Uterus (tissue), 4 donors: Measurements from ENCODE around the gene TRDMT1. TPM values are rescaled to one million over a fixed set of nuclear protein-coding genes. Genes with fewer than 3 reads are reported as not detected.
A peak's percentile ranks its signal among the peaks of the same experiment; 100 is the strongest.

Experiments used
- DNase-seq, 2 donors: peaks; one replicate each; pipeline ENCODE4 v3.0.0-alpha.2; 2019 to 2020
- H3K27ac ChIP-seq, 2 donors: fragments of 200-600 bp; sonication (generic); 1 replicate in 1 of 2; 2 replicates in 1 of 2; pipeline ENCODE4 v1.5.1; 2016 to 2018
- H3K27me3 ChIP-seq, 2 donors: fragments of 200-600 bp; sonication (generic); one replicate each; pipeline ENCODE4 v1.5.1; 2018 to 2019; ENCODE audit warnings: control low read depth in 1 of 2
- H3K36me3 ChIP-seq, 2 donors: fragments of 200-600 bp; sonication (generic); one replicate each; pipeline ENCODE4 v1.5.1; 2019; ENCODE audit warnings: control low read depth in 1 of 2
- H3K4me1 ChIP-seq, 2 donors: fragments of 200-600 bp; sonication (generic); one replicate each; pipeline ENCODE4 v1.5.1; 2018 to 2019; ENCODE audit warnings: control low read depth in 1 of 2
- H3K4me3 ChIP-seq, 2 donors: fragments of 200-600 bp; sonication (generic); 1 replicate in 1 of 2; 2 replicates in 1 of 2; pipeline ENCODE4 v1.5.1; 2018 to 2019; ENCODE audit warnings: mild to moderate bottlenecking in 1 of 2
- H3K9me3 ChIP-seq, 2 donors: fragments of 200-600 bp; sonication (generic); one replicate each; pipeline ENCODE4 v1.5.1; 2019; ENCODE audit warnings: control low read depth in 1 of 2
- POLR2A ChIP-seq, 2 donors: fragments of 450-650 bp; IDR thresholded peaks; one replicate each; pipeline ENCODE4 v1.6.1; 2016; ENCODE audit warnings: antibody characterized with exemption in 2 of 2, mild to moderate bottlenecking in 1 of 2, moderate library complexity in 1 of 2
- intact Hi-C: fragments of 100-400 bp; cut with DNase I; formaldehyde crosslinking; loops from one replicate; pipeline ENCODE4 v1.15.1; 2023; ENCODE audit warnings: low total_unique reads
- total RNA-seq, 4 donors: library from RNA; depleted of rRNA in 3 of 4; stranded (reverse); fragments of >200 nt in 3 of 4; gene quantifications; one replicate each; pipeline versions ENCODE4 v1.1.0 to v1.2.4, GENCODE V29; 2014 to 2023
- TF ChIP-seq, protein P1 (sequence below), 4 experiments: fragments of 200-600 bp in 2 of 4; fragments of 450-650 bp in 2 of 4; sonication (generic) in 2 of 4; IDR thresholded peaks; one replicate each; pipeline ENCODE4 v1.5.1; 2016 to 2019; ENCODE audit warnings: antibody characterized with exemption in 4 of 4, mild to moderate bottlenecking in 2 of 4, moderate library complexity in 1 of 4
- donor health status: DM: yes; HTN: yes; CAD: no.

Gene TRDMT1
- total RNA-seq, 4 donors from 2014 or later: 2.6 to 25.4 (median 14.8) TPM

DNA sequence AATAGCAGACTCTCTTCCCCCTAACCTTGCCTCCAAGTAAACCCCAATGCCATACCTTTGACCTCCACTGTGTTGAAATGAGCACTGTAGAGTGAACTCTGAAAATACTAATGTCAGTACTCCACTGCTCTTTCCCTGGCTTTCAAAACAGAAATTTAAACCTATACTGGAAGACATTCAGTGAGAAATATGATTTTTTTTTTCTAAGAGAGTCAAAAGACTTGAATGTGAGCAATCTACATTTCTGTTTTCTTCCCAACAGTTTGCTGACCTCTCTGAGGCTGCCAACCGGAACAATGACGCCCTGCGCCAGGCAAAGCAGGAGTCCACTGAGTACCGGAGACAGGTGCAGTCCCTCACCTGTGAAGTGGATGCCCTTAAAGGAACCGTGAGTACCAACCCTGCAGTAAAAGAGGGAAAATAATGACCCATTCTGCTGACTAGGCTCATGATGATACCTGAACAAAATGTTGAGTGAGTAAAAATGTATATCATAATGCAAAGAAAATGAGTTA lies 33.0 kb upstream of the TRDMT1 start:
- Histone ChIP-seq H3K4me3 (no peak overlapping the region), H3K9me3 (no peaks in the 10 kb centered on the region), H3K27me3 (no peaks in the 10 kb centered on the region), H3K4me1 (peaks cover 5 to 7% of the 10 kb centered on the region in 2 donors), H3K36me3 (no peaks in the 10 kb centered on the region), H3K27ac (peak overlapping the region; percentile 100)
- intact Hi-C loops: no loop called here
- DNase-seq: no peak
- TF ChIP-seq POLR2A (IDR thresholded peaks at IDR 0.05): no peak
- TF ChIP-seq, protein P1, sequence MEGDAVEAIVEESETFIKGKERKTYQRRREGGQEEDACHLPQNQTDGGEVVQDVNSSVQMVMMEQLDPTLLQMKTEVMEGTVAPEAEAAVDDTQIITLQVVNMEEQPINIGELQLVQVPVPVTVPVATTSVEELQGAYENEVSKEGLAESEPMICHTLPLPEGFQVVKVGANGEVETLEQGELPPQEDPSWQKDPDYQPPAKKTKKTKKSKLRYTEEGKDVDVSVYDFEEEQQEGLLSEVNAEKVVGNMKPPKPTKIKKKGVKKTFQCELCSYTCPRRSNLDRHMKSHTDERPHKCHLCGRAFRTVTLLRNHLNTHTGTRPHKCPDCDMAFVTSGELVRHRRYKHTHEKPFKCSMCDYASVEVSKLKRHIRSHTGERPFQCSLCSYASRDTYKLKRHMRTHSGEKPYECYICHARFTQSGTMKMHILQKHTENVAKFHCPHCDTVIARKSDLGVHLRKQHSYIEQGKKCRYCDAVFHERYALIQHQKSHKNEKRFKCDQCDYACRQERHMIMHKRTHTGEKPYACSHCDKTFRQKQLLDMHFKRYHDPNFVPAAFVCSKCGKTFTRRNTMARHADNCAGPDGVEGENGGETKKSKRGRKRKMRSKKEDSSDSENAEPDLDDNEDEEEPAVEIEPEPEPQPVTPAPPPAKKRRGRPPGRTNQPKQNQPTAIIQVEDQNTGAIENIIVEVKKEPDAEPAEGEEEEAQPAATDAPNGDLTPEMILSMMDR (IDR thresholded peaks at IDR 0.05): no peak

DNA sequence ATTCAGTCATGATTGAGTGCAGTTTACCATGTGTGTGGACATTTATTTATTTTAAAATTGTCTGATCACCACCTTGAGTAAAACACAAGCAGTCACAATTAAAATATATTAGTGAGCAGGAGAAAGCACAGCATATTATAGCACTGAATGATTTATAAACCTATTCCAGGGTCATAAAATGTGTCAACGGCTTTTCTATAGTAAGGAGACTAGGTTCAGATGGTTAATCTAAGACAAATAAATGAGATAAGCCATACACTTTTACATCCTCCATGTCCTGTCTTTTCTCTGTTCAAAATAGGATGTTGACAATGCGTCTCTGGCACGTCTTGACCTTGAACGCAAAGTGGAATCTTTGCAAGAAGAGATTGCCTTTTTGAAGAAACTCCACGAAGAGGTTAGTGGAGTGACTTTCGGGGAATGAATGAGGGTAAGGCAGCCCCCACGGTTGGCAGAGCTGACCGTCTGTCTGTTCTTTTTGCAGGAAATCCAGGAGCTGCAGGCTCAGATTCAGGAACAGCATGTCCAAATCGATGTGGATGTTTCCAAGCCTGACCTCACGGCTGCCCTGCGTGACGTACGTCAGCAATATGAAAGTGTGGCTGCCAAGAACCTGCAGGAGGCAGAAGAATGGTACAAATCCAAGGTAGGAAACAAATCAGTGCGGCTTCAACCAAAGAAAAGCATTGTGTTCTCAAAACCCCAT lies 32.0 kb upstream of the TRDMT1 start:
- peak; percentile 41 to 52 for DNase-seq

DNA sequence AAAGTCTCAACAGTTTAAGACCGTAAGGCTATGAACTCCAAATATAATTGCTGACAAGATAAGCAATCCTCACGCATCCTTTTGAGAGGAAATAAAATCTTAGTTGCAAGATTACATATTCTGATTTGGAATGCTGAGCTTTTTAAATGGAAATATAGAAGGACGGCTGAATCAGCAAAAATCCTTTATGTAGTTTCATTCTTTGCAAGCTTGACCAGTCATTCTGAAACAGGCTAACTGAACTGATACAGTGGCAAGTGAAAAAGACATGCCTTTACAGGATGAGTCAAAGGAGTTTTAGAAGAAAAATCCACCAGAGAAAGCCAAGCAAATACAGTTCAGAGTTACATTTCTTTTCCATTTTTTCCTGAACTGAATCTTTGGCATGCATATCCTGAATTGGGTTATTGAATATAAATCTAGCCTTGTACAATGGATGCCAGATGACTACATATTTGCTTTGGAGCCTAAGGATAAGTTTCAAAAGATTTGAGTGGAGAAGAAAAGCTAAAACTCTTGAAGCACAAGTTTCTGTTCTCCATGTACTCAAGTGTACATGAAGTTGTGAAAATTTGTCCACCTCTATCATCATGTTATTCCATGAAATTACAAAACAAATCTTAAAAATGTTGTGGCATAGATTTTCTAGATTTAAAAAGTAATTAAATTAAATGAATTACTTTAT lies 30.9 kb upstream of the TRDMT1 start:
- intact Hi-C loops: no loop called here
- H3K4me3 ChIP-seq: peak overlapping the region; percentile 20 to 97
- peak overlapping the region; percentile 100 for H3K27ac ChIP-seq
- no peaks in the 10 kb centered on the region for H3K27me3 ChIP-seq
- DNase-seq: no peak
- no peaks in the 10 kb centered on the region for H3K36me3 ChIP-seq
- no peak for TF ChIP-seq POLR2A (IDR thresholded peaks at IDR 0.05)
- TF ChIP-seq, protein P1 (IDR thresholded peaks at IDR 0.05): no peak
- H3K9me3 ChIP-seq: no peaks in the 10 kb centered on the region
- peaks cover 5 to 7% of the 10 kb centered on the region in 2 donors for H3K4me1 ChIP-seq

More for the DNA sequence above, 32.0 kb upstream of the TRDMT1 start:
- Histone ChIP-seq H3K27ac (peak overlapping the region; percentile 100), H3K27me3 (no peaks in the 10 kb centered on the region), H3K9me3 (no peaks in the 10 kb centered on the region), H3K4me1 (peaks cover 5 to 7% of the 10 kb centered on the region in 2 donors), H3K36me3 (no peaks in the 10 kb centered on the region), H3K4me3 (no peak overlapping the region)
- TF ChIP-seq, protein P1 (IDR thresholded peaks at IDR 0.05): no peak
- TF ChIP-seq POLR2A (IDR thresholded peaks at IDR 0.05): no peak
- intact Hi-C loops: no loop called here

DNA sequence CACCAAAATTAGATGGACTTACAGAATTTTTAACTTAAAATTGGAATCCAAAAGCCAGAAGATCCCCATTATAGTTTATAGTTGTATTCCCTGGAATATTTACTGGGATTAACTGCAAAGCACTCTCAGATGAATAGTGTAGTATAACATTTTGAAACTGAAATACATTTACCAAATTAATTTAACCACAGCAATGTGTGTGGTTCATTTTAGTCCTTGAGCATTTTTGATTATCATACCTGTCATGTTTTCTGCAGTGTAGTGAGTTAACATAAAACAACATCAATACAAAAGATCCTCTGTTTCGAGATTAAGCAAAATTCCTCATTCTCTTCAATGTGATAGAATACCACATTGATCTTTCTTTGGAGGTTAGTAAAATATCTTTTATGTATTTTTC lies 30.3 kb upstream of the TRDMT1 start:
- no peak for TF ChIP-seq POLR2A (IDR thresholded peaks at IDR 0.05)
- TF ChIP-seq, protein P1 (IDR thresholded peaks at IDR 0.05): no peak
- no peaks in the 10 kb centered on the region for H3K27me3 ChIP-seq
- no peaks in the 10 kb centered on the region for H3K9me3 ChIP-seq
- peak overlapping the region; percentile 100 for H3K27ac ChIP-seq
- H3K36me3 ChIP-seq: no peaks in the 10 kb centered on the region
- H3K4me3 ChIP-seq: peak overlapping the region; percentile 20 to 97
- no peak for DNase-seq
- intact Hi-C loops: no loop called here
- peaks cover 5 to 7% of the 10 kb centered on the region in 2 donors for H3K4me1 ChIP-seq
